GM21360 (cell line): ENCODE results near the gene TULP4.

ENCODE experiments used
- ATAC-seq: cut with Tn5 transposase; IDR thresholded peaks from one replicate; pipeline ENCODE4 v1.9.1; 2021; ENCODE audit warnings: mild to moderate bottlenecking, moderate library complexity; ENCODE audit not compliant: unreplicated experiment

The TULP4 gene

DNA sequence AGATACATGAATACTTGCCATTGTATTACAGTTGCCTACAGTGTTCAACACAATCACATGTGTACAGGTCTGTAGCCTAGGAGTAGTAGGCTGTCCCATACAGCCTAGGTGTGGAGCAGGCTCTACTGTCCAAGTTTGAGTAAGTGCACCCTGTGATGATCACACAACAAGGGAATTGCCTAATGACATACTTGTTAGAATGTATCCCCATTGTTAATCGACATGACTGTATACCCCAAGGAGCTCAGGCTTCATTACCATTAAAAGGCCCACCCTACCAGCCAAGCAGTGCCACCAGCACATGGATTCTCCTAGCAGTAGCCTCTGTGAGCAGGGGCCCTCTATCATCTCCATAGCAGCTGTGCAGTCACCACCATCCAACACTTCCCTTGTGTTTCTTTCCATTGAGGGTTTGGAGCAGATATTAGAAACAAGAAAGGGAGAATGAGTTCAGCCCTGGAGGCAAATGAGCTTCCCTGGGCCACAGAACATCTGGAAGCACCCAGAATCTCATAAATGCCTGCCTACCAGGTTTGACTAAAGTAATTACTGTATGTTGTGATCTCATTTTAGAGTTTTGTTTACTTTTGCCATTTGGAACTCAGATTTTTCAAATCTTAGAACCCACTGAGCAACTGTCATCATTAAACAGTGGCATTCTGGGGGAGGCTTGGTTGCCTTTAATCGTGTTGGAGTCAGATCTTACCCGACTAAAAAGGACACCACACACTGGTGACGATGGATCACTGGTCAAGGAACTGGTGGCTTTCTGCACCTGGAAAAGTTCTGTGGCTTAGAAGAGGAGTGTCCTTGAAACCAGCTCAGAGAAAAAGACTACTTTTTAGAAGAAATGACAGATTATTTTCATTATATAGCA lies 104.9 kb downstream of the TULP4 start:
- no peak for ATAC-seq

DNA sequence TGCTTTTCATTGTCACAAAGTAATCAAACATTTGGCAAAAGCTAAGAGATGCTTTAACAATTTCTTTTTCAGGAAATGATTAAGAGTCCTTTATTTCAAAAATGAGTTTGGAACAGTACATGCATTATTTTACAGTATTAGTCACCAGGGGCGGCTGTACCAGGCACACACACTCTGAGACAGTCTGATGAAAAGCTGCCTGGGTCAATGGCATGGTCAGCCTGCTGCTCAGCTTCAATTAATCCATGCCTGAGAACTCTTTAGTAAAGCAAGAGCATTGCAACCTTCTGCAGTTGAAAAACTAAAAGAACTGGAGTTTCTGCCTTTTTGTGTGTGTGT lies 105.5 kb downstream of the TULP4 start:
- no peak for ATAC-seq

DNA sequence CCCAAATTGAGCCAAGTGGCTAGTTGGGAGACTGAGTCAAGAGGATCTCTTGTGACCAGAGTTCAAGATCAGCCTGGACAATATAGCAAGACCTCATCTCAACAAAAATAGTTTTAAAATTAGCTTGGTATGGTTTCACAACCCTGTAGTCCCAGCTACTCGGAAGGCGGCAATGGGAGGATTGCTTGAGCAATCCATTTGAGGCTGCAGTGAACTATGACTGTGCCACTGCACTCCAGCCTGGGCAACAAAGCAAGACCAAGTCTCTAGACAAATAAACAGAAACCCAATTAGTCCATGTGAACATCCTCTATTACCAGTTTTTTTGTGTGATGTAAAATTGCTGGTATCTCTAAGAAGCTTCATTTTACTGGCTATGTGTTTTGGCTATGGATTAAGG lies 106.2 kb downstream of the TULP4 start:
- no peak for ATAC-seq

DNA sequence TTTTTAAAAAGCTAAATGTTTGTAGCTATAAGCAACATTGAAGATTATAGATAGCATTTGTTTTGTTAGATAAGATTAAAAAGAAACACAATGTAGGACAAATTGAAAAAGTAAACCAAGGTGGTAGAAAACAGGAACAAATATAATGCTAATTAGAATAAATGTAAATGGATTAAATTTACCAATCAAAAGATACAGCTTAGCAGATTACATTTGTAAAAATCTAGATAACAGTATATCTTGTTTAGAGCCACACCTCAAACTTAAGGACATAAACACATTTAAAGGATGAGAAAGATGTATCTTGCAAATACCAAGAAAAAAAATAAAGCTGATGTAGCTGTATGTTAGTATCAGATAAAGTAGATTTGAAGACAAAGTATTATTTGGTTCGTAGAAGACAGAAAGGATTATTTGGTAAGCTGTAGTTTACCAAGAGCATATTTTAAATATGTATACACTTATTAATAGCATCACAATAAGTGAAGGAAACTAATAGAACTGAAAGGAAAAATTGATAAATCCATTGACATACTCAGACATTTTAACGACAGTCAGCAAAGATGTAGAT lies 107.2 kb downstream of the TULP4 start:
- ATAC-seq: no peak

DNA sequence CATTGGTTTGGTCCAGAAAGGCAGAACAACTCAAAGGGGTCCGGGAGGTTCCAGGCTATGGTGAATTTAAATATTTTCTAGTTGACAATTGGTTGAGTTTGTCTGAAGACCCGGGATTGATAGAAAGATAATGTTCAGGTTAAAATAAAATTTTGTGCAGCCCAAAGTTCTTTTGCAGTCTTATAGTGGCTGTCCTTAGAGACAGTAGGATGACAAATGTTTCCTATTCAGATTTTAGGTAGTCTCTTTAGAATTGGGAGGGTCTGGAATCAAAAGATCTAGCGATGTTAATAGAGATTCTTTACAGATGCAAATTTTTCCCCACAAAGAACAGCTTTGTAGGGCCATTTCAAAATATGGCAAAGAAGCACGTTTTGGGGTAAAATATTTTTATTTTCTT lies 109.1 kb downstream of the TULP4 start:
- no peak for ATAC-seq

DNA sequence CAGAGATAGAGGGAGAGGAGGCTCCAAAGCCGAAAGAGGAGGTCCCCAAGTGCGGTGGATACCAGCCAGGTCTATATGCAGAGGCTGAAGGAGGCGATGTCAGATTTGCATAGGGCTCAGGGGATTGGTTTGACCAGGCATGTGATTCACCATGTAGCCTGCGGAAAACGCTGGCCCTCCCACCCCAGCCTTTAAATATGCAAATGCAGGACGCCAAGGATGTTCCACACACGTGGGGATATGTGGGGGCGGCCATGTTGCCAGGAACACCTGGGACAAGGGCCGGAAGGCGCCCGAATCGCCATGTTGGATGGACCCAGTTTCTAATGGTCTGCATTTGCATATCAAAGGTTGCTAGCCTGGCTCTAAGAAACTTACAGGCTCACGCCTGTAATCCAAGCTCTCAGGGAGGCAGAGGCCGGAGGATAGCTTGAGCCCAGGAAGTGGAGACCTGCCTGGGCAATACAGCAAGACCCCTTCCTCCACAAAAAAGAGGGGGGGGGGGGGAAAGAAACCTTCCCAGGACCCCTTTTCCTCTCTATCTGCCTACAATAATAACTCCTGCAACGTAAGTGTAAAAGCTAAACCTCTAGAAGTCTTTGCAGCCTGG lies 110.5 kb downstream of the TULP4 start:
- no peak for ATAC-seq

DNA sequence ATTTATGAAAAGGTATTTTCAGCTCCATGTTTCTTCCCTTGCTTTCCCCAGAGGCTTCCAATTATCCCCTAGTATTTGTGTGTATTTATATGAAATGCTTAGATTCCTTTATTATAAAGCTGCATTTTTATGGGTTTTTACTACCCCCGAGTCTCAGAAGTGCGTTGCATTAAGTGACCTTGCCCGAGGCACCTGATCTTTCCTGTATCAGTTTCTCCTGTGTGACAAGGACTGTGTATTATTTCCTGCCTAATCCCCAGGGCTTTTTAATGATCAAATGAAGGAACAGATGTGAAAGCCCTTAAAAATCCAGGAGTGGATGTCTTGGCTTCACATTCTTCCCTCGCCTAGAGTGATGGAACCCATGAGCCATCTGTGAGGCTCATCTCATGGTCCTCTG lies 118.8 kb downstream of the TULP4 start:
- no peak for ATAC-seq

DNA sequence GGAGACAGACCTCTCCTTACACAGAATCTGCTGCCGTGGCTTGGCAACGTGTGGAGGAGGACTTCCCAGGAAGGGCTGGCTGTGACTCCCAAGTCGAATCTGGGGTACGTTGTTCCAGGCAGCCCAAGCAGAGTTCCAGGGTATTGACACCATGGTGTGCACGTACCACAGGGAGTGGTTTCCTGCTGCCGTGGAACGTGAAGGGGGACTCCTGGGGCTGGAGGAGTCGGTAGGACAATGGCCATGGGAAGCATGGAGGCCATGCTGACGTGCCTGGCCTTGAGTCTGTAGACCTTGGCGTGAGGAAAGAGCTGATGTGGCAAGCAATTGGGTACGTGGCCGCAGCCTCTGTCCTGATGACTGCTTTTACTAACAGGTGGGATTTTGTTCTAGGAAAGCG lies 119.3 kb downstream of the TULP4 start:
- no peak for ATAC-seq

DNA sequence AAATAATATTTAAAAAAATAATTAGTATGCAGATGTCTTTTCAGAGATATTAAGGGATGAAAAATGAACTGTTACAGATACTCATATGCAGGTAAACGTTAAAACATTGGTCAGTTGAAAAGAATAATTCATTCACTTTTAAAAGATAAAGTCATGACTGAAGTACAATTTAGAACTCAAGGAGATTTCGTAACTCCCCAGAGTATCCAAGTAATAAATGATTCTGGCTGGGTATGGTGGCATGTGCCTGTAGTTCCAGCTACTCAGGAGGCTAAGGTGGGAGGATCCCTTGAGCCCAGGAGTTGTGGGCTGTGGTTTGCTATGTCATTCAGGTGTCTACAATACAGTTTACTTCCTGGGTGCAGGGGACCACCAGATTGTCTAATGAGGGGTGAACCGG lies 125.3 kb downstream of the TULP4 start:
- ATAC-seq: no peak

DNA sequence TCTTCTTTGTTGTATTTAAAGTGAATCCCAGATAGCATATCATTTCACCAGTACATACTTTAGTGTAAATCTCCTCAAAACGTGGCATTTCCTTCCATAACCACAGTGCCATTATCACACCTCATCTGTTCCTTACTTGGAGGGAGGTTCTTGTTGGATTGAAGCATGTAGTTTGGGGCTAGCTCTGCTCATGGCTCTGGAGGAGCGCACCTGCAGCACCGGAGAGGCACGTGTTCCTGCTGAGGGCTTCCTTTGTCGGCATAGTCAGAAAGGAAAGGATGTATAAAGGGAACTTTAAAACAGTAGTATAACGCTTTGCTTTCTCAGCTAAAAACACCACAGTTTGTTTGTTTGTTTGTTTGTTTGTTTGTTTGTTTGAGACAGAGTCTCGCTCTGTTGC lies 126.0 kb downstream of the TULP4 start:
- ATAC-seq: no peak

DNA sequence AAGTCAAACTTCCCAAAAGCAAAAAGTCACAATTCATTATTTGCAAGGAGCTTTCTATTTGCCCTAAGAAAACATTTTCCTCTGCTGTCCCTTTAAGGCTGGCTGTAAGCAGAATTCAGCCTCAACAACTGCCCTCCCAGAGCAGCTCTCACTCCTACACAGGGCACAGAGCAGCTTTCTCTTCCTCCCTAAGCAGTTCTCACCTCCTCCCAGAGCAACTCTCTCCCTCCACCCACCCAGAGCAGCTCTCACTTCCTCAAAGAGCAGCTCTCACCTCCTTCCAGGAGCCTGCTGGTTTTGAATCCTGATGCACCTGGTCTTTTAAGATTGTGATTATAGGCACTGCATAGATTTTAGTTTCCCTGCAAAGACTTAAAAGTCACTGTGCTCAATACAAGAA lies 127.0 kb downstream of the TULP4 start:
- ATAC-seq: peak; percentile 97

DNA sequence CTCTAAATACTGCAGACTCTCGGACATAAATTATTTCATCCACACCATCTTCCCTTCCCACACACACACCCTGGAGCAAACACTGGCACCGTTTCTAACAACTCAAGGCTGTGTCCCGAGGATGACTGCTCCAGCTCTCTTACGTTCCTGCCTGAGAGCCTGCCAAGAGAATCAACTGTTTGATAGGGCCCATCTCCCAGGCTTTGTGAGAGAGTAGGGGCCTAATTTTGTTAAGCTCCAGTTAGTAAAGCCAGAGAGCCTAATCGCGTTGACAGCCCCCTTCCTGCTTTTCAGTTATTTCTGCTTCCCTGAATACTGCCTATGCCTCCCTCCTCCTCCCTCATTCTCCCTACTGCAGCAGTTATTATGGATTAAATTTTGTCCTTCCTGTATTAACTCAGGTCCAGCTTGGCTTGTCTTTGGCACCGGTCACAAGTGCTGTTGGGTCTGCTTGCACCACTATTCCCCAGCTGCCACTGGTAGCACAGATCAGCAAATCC lies 129.5 kb downstream of the TULP4 start:
- no peak for ATAC-seq

DNA sequence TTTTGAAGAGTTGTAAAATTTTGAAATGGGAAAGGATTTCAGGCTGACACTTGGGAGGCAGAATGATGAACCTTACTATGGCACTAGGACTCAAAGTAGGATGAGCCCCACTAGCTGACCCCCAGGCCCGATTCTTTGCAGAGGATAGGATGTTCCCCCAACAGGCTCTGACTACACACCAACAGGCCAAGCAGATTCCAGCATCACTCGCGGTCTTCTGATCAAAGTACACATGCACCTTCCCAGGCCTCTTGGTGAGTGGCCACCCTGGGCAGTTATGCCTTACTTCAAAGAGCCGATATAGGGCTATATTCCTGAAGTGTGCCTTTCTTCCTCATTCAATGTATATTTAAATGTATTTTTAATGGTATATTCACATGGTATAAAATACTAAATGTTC lies 130.0 kb downstream of the TULP4 start:
- no peak for ATAC-seq

DNA sequence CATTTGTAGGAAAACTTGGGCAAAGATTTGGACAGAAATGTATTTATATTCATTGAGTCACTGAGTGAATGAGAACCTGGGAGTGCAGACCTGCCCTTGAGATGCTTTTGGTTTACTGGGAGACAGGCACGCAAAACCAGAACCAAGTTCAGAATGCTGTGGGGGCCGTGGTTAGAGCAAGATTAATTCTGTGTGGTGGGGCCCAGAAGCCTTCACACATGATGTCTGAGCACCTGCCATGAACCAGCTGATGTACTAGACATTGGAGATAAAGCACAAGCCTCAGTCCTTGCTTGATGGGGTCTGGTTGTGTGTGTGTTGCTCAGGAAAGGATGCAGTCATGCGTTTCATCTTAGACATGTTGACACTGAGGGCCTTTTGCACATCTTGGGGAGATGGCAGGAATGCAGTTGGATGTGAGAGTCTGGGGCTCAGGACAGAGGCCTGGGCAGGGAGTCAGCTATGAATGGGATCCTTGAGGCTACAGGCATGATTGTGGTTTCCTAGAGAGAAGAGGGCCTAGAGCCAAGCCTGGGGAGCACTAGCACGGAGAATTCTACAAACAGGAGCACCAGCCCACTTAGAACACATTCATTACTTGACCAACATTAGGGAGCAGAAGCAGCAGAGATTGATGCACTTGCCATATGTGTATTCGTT lies 133.3 kb downstream of the TULP4 start:
- no peak for ATAC-seq

DNA sequence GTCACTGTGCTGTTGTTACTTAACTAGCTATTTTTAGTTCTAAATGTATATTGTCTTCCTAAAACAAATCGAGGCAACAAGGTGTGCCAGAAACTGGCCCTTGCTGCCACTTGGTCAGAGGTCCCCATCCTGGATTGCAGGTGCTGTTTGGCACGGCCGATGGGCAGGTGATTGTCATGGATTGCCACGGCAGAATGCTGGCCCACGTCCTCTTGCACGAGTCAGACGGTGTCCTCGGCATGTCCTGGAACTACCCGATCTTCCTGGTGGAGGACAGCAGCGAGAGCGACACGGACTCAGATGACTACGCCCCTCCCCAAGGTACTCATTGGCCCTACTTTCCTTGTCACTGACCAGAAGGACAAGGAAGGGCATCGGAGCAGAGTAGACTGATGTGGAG lies 136.6 kb downstream of the TULP4 start:
- ATAC-seq: no peak

DNA sequence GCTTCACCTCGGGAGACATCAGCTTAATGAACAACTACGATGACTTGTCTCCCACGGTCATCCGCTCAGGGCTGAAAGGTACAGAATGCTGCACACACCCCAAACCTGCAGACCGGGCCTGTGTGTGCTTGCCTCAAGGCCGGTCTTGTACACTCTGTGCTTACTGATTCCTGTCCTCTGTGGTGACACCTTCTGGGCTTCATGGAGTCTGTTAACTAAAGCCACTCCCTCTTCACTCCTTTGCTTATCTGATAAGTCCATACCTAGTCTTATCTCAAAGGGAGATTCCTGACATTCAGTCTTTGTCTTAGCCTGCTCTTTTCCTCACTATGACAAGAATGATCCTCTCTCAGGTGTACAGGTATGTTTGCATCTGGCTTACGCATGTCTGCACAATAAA lies 139.9 kb downstream of the TULP4 start:
- no peak for ATAC-seq

DNA sequence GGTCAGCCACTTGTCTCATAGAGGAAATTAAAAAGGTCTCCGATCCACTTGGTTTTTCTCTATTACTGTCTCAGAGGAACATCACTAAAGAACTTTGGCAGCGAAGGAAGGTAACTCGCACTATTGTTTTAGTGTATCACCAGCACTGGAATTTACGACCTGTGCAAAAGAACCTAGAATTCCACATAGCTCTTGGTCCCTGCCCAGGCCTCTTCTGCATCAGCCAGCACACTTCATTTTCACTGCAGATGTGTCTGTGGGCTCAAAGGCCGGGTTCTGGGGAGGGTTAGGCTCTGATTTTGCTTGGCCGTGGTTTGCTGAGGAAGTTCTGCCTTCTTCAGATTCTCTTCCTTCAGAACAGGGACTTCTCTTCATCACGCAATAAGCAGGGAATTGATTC lies 144.9 kb downstream of the TULP4 start:
- ATAC-seq: no peak

DNA sequence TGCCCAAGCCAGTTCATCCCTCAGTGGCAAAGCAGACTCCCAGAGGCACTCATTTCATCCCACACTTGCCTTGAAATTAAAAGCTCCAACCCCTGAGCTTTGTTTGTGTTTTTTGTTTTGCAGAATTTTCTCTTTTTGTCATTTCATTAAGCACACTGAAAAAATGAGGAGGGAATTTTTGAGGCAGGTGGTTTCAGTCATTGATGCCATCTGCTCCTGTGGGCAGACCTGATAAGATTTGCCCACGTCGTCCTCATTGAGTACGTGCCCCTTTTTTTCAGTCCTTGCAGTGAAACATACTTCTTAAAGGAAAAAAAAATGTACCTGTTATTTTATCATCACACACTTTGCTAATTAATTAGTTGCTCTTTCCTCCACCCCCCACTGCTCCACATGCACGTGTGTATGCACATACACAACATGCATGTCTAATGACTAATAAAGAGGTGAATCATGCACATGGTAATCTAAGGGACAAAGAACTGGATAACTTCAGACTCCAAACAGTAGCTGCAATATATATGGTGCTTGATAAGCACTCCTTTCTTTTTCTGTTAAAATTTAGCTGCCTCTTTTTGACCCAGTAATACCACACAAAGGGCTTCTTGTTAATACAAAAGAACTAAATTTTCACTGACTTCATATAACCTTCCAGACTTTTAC lies 145.5 kb downstream of the TULP4 start:
- ATAC-seq: no peak

DNA sequence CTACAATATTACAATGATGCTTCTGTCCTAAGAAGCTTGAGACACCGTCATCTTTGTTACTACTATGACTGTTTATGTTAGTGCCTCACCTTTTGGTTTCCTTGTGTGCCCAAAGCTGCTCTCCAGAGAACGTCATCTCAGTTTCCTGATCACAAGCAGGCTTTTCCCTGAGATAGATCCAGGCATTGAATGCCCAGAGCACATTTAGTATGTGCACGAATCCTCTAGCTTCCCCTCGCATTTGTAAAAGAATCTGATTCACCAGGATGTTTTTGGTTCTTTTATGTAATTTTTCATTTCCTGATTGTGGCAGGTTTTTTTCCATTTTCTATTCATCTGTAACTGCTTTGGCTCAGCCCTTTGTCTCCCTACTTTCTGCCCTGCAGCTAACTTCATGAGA lies 147.5 kb downstream of the TULP4 start:
- no peak for ATAC-seq

DNA sequence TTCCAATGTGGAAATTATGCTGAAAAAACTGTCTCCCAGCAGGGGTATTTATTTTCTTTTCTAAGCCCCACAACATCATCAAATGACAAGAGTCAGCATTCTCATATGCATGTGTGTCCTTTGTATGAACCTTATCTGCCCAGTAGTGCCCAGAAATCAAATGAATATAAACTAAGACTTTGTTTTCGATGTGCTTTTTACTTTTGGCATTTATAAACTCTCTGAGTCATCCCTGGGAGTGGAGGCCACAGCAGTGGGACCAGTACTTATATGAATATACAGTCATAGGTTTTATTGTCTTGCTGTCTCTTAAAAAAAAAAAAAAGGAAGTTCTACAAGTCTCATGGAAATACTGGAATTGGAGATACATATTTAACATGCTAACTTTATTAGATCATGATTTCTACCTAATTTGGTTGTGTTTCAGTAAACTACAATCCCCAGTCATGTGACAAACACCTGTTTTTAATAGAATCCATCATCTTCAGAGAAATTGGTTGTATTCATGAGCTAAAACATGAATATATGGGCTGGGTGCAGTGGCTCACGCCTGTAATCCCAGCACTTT lies 148.4 kb downstream of the TULP4 start:
- ATAC-seq: no peak

DNA sequence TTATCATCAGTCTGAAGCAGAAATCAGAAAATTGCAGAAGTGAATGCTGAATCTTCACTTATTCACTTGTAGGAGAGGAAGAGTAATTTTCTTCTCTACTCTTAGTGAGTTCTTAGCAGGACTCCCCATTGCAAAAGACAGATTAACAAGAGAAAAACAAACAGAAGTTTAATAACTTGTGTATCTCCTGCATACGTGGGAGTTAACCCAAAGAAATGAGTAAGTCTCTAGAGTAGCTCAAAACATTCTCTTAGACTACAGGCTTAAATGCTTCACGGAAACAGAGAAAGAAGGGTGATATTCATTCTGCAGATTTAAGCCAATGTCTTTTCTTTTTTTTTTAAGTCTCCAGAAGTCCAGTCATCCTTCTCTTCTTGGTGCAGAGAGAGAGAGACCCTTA lies 149.7 kb downstream of the TULP4 start:
- ATAC-seq: no peak
